Measurements from ENCODE around the gene OGFRL1.

The OGFRL1 gene

DNA sequence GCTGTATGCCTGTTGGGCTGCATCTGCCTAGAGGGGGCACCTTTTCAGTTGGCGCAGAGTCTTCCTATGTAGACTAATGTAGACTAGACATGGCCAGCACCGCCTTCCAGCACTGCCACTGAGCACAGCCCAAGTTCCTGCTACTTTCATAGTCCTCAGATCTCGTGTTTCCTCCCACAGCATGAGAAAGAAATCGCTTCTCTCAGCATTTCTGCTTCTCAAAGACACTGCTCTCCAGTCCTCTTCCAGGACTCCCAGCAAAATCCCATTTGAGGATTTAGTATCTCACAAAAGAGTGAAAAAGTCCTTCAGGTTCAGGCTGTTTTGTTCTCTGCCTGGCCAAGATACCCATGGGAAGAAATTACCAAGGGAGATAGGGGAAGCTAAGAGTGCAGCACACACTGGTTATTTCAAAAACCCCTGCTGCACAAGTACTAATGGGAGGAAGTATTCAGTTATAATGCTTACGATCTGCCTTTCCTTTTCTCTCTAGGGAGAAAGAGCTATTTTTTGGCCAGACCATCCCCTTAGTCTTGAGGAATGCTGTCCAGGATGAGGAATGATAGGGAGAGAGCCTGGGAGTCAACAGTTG, 35.7 kb downstream of the OGFRL1 start:
- Histone ChIP-seq H3K27me3 (ENCODE audit: low read length) (no peaks in the 10 kb centered on the region), H3K4me2 (ENCODE audit: low read depth, low read length, poor library complexity, severe bottlenecking) (no peak overlapping the region), H3K36me3 (ENCODE audit: low read length) (no peaks in the 10 kb centered on the region), H3K27ac (ENCODE audit: low read depth, low read length) (no peak overlapping the region), H4K20me1 (ENCODE audit: low read depth, low read length) (no peaks in the 10 kb centered on the region), H2AFZ (ENCODE audit: low read depth, low read length, severe bottlenecking) (no peak overlapping the region), H3K4me3 (ENCODE audit: insufficient read depth, low read length, poor library complexity, severe bottlenecking) (no peak overlapping the region), H3K9me3 (ENCODE audit: insufficient read depth, low read length) (no peaks in the 10 kb centered on the region), H3K9me2 (replicated peaks; ENCODE audit: insufficient read depth, low read length) (no peaks in the 10 kb centered on the region), H3K79me2 (ENCODE audit: insufficient read depth, low read length) (no peaks in the 10 kb centered on the region), H3F3A (ENCODE audit: insufficient read depth) (no peaks in the 10 kb centered on the region), H3K9ac (ENCODE audit: low read length) (no peak overlapping the region)
- TF ChIP-seq, protein P1, sequence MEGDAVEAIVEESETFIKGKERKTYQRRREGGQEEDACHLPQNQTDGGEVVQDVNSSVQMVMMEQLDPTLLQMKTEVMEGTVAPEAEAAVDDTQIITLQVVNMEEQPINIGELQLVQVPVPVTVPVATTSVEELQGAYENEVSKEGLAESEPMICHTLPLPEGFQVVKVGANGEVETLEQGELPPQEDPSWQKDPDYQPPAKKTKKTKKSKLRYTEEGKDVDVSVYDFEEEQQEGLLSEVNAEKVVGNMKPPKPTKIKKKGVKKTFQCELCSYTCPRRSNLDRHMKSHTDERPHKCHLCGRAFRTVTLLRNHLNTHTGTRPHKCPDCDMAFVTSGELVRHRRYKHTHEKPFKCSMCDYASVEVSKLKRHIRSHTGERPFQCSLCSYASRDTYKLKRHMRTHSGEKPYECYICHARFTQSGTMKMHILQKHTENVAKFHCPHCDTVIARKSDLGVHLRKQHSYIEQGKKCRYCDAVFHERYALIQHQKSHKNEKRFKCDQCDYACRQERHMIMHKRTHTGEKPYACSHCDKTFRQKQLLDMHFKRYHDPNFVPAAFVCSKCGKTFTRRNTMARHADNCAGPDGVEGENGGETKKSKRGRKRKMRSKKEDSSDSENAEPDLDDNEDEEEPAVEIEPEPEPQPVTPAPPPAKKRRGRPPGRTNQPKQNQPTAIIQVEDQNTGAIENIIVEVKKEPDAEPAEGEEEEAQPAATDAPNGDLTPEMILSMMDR (IDR thresholded peaks at IDR 0.05; ENCODE audit: insufficient read depth, low read length, poor library complexity, severe bottlenecking), result no peak
- no peak for TF ChIP-seq EZH2phosphoT487 (conservative IDR thresholded peaks at IDR 0.05; ENCODE audit: low read length)

DNA sequence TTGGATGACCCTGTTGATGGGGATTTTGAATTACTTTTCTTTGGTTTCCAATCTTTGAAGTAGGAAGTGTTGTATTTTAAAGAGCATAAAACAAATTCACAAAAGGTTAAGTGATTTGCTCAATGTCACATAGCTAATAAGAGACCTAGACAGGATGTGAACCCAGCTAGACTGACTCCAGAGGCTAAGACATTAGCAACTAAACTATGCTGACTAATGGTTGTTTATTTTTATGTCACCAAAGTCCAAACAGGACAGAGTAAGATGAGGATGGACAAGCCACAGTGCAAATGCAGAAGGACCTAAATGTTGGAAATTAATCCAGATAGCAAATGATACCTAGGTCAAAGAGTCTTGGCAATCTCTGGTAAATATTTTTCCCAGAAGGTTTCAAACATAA, 38.0 kb downstream of the OGFRL1 start:
- no peaks in the 10 kb centered on the region for H4K20me1 ChIP-seq (ENCODE audit: low read depth, low read length)
- no peaks in the 10 kb centered on the region for H3K79me2 ChIP-seq (ENCODE audit: insufficient read depth, low read length)
- H3K9me3 ChIP-seq (ENCODE audit: insufficient read depth, low read length), result no peaks in the 10 kb centered on the region
- TF ChIP-seq, protein P1 (IDR thresholded peaks at IDR 0.05; ENCODE audit: insufficient read depth, low read length, poor library complexity, severe bottlenecking), result no peak
- no peak for TF ChIP-seq EZH2phosphoT487 (conservative IDR thresholded peaks at IDR 0.05; ENCODE audit: low read length)
- no peak overlapping the region for H3K4me2 ChIP-seq (ENCODE audit: low read depth, low read length, poor library complexity, severe bottlenecking)
- no peaks in the 10 kb centered on the region for H3K27me3 ChIP-seq (ENCODE audit: low read length)
- no peaks in the 10 kb centered on the region for H3K9me2 ChIP-seq (replicated peaks; ENCODE audit: insufficient read depth, low read length)
- no peak overlapping the region for H3K9ac ChIP-seq (ENCODE audit: low read length)
- no peak overlapping the region for H3K4me3 ChIP-seq (ENCODE audit: insufficient read depth, low read length, poor library complexity, severe bottlenecking)
- H2AFZ ChIP-seq (ENCODE audit: low read depth, low read length, severe bottlenecking), result no peak overlapping the region
- H3K27ac ChIP-seq (ENCODE audit: low read depth, low read length), result no peak overlapping the region
- H3K36me3 ChIP-seq (ENCODE audit: low read length), result no peaks in the 10 kb centered on the region
- no peaks in the 10 kb centered on the region for H3F3A ChIP-seq (ENCODE audit: insufficient read depth)

DNA sequence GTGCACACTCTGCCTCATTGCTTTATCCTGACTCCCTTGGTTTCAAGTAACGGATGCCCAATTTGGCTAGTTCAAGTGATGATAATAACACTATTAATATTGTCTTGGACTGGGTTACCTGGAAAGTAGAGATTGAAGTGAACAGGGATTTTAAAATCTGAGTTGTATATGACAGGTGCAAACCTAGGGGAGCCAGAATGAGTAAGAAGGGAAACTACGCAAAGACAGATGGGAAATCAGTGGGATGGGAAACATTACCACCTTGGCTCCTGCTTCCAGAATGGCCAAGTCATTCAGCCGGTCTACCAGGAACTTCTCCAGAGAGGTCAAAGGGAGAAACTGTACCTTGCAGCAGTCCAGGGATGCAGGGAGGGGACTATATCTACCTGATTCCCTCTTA, 41.9 kb downstream of the OGFRL1 start:
- H3F3A ChIP-seq (ENCODE audit: insufficient read depth), result no peaks in the 10 kb centered on the region
- no peaks in the 10 kb centered on the region for H3K9me3 ChIP-seq (ENCODE audit: insufficient read depth, low read length)
- H2AFZ ChIP-seq (ENCODE audit: low read depth, low read length, severe bottlenecking), result no peak overlapping the region
- H3K79me2 ChIP-seq (ENCODE audit: insufficient read depth, low read length), result no peaks in the 10 kb centered on the region
- H3K9ac ChIP-seq (ENCODE audit: low read length), result no peak overlapping the region
- no peaks in the 10 kb centered on the region for H3K36me3 ChIP-seq (ENCODE audit: low read length)
- TF ChIP-seq, protein P1 (IDR thresholded peaks at IDR 0.05; ENCODE audit: insufficient read depth, low read length, poor library complexity, severe bottlenecking), result no peak
- no peak for TF ChIP-seq EZH2phosphoT487 (conservative IDR thresholded peaks at IDR 0.05; ENCODE audit: low read length)
- H3K4me2 ChIP-seq (ENCODE audit: low read depth, low read length, poor library complexity, severe bottlenecking), result no peak overlapping the region
- H3K9me2 ChIP-seq (replicated peaks; ENCODE audit: insufficient read depth, low read length), result no peaks in the 10 kb centered on the region
- no peak overlapping the region for H3K4me3 ChIP-seq (ENCODE audit: insufficient read depth, low read length, poor library complexity, severe bottlenecking)
- no peaks in the 10 kb centered on the region for H4K20me1 ChIP-seq (ENCODE audit: low read depth, low read length)
- no peaks in the 10 kb centered on the region for H3K27me3 ChIP-seq (ENCODE audit: low read length)
- no peak overlapping the region for H3K27ac ChIP-seq (ENCODE audit: low read depth, low read length)

Measured in SU-DHL-6 (cell line).